Transverse colon (tissue), 3 donors: ENCODE results near the gene MBOAT2.

Experiments used
- CTCF ChIP-seq, 5 experiments: fragments of 200-600 bp in 3 of 5; fragments of 450-650 bp in 2 of 5; sonication (generic) in 3 of 5; IDR thresholded peaks; 1 replicate in 2 of 5; 2 replicates in 3 of 5; pipeline ENCODE4 v1.5.1; 2016 to 2017; ENCODE audit warnings: antibody characterized with exemption in 5 of 5, inconsistent platforms in 3 of 5, mild to moderate bottlenecking in 2 of 5, moderate library complexity in 1 of 5
- POLR2A ChIP-seq: fragments of 450-650 bp; IDR thresholded peaks from one replicate; pipeline ENCODE4 v1.6.1; 2016; ENCODE audit warnings: antibody characterized with exemption, mild to moderate bottlenecking, moderate library complexity

GRCh38 chr2:8819948-8820347, 183.5 kb downstream of the MBOAT2 start:
- TF ChIP-seq CTCF (IDR thresholded peaks at IDR 0.05) (no peak), POLR2A (no peak)
